ENCODE results near the gene MKLN1.
"Not testable (repeated sequence)": the region's sequence is repeated elsewhere in the genome, so short reads cannot be mapped to it uniquely, and the experiment has no call there.

MKLN1 gene

DNA sequence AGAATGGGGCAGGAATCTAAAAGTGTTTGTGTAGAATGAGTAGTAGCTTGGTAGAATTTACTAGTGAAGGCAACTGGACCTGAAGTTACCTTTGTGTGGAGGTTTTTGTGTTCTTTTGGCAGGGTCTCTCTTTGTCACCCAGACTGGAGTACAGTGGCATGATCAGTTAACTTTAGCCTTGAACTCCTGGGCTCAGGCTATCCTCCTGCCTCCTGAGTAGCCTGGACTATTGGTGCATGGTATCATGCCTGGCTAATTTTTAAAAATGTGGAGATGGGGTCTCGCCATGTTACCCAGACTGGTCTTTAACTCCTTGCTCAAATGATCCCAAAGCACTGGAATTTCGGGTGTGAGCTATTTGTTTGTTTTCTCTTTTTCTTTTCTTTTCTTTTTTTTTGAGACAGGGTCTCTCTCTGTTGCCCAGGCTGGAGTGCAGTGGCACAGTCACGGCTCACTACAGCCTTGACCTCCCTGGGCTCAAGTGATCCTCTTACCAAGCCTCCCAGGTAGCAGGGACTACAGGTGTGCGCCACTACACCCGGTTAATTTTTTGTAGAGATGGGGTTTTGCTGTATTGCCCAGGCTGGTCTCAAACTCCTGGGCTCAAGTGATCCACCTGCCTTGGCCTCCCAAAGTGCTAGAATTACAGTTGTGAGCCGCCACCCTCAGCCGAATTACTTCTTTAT lies 76.7 kb downstream of the MKLN1 start:
- DNase-seq = no peak

GRCh38 chr7:131409129-131409766 lies 81.6 kb downstream of the MKLN1 start:
- no peak for DNase-seq

GRCh38 chr7:131412031-131412430 lies 84.4 kb downstream of the MKLN1 start:
- no peak for DNase-seq

DNA sequence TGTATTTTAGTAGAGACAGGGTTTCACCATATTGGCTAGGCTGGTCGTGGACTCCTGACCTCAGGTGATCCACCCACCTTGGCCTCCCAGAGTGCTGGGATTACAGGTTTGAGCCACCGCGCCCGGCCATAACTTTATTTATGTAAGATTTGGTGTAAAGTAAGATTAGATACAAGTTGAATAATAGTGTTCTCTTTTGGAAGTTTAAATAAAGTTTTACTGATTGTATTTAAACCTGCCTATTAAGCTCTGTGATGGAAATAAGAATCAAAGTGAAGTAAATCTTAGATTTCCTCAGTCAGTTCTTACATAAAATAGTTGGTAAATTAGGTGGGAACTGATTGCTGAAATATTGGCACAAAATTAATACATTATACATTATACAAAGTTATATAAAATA lies 86.0 kb downstream of the MKLN1 start:
- DNase-seq = no peak

GRCh38 chr7:131424219-131424822 lies 96.6 kb downstream of the MKLN1 start:
- no peak for DNase-seq

GRCh38 chr7:131425992-131426391 lies 98.3 kb downstream of the MKLN1 start:
- DNase-seq = no peak

DNA sequence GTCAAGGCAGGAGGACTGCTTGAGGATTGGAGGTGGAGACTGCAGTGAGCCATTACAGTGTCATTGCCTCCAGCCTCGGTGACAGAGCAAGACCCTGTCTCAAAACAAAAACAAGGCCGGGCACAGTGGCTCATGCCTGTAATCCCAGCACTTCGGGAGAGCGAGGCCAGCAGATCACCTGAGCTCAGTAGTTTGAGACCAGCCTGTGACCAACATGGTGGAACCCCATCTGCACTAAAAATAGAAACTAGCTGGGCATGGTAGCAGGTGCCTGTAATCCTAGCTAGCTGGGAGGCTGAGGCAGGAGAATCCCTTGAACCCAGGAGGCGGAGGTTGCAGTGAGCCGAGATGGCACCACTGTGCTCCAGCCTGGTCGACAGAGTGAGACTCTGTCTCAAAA lies 103.2 kb downstream of the MKLN1 start:
- not testable (repeated sequence) for DNase-seq

- DNase-seq = no peak
Measured at GRCh38 chr7:131431289-131431688, 103.6 kb downstream of the MKLN1 start.

DNA sequence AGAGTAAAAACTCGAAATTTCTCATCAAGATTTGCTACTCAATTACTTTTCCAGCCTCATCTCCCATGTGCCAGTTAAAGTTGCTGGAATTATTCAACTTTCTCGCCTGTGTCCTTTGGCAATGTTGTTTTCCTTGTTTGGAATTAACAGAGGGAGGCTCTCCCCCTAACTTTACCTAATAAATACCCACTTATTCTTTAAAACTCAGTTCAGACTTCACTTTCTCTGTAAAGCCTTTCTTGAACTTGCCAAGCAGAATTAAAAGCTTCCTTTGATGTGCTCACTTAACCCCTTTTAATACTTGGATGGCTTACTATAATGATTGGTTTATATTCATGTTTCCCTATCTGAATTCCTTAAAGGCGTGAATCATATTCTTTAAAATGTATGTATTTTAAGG lies 104.1 kb downstream of the MKLN1 start:
- no peak for DNase-seq

DNA sequence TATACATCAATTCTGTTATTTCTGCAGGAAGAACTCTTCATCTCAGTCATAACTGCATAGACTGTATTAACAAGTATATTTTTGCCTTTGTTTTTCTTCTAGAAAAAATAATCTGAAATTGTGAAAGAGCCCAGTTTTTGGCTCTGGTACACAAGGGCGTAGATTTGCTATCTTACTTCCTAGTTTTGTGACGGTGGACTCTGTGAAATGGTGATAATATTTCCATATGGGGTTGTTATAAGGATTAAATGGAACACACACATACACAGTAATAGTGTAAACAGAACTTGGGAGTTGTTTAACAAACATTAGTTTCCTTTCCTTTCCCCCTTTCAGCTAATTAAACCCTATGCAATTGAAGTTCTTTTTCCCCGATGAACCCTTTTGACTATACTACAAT lies 108.7 kb downstream of the MKLN1 start:
- no peak for DNase-seq

DNA sequence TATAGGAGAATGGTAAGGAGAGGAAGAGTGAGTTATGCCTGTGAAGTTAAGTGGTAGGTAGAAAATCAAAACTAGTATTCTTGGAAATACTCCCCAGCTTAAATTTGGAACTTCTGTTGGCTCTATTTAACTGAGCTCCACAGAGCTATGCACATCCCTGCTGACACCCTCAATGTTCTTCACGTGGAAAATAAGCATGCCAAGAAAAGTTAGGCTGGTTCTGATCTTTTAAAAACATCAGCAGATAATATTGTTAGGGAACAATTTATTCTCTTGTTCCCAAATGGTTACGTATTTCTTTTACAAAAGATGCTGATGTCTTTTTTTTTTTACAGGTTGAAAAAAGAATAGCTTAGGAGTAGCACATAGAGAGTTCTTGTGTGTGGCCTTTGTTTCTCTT lies 111.3 kb downstream of the MKLN1 start:
- no peak for DNase-seq

DNA sequence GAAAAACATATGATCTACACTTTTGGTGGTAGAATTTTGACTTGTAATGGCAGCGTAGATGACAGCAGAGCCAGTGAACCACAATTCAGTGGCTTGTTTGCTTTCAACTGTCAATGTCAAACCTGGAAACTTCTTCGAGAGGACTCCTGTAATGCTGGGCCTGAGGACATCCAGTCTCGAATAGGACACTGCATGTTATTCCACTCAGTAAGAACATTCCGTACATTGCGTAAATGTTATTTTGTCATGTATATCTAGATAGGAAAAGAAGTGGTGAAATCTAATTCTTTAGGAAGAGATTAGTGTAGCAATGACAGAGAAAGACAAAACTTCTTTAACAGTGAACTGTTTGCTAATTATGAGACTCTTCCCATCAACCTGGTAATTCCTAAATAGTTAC lies 115.8 kb downstream of the MKLN1 start:
- DNase-seq = no peak

DNA sequence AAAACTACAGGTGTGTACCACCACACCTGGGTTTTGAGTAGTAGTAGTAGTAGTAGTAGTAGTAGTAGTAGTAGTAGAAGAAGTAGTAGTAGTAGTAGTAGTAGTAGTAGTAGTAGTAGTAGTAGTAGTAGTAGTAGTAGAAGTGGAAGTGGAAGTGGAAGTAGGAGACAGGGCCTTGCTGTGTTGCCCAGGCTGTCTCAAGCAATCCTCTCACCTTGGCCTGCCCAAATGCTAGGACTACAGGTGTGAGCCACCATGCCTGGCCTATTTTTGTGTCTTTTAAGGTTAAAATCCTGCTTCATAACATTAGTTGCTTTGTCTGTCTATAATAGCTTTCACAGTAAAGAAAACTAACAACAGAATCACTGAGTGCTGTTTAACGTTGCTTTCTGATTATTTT lies 117.0 kb downstream of the MKLN1 start:
- DNase-seq = no peak

GRCh38 chr7:131449373-131449902 lies 121.8 kb downstream of the MKLN1 start:
- DNase-seq = no peak

GRCh38 chr7:131454498-131454897 lies 126.8 kb downstream of the MKLN1 start:
- no peak for DNase-seq

DNA sequence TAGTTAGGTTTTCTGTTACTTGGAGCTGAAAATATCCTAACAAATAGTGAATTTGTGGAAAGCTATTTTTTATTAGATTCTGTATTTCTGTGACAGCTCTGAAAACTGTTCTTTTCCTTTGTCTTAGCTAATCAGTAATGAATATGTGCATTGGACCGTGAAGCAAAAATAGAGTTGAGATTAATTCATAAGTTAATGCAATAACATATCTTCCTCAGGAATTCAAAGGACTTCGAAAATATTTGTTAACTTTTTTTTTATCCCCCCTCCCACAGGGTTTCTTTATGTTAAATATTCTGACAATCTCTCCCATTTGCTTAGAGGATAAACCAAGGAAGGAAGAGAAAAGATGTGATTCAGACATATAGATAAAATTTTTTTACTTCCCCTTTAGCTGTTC lies 127.3 kb downstream of the MKLN1 start:
- no peak for DNase-seq

DNA sequence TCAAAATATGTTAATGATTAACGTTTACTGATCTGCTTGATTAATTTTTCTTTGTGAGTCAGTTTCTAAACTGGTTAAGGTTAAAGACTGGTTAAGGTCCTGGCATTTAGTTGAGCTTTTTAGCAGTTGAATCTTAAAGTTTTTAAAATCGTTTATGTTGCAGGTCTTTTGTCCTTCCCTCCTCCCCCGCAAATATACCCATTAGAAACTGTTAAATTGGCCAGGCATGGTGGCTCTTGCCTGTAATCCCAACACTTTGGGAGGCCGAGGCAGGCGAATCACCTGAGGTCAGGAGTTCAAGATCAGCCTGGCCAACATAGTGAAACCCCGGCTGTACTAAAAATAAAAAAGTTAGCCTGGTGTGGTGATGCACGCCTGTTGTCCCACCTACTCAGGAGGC lies 127.9 kb downstream of the MKLN1 start:
- no peak for DNase-seq

DNA sequence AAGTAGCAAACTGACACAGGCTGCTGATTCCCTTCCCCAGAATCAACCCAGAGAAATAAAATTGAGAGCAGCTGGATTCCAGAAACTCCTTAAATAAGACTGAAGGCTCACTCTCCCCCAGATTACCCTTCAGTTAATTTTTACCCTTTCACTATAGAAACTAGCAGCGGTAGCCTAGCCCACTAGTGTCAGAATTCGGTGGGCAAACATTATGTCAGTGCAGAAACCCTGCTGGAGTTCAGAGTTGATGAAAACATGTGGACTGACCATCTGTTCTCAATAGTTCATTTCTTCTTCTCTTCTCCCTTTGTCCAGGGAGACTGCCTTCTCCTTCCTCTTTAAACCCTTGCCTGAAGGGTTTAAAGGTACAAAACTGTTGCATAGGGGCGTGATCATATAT lies 128.7 kb downstream of the MKLN1 start:
- DNase-seq = no peak

DNA sequence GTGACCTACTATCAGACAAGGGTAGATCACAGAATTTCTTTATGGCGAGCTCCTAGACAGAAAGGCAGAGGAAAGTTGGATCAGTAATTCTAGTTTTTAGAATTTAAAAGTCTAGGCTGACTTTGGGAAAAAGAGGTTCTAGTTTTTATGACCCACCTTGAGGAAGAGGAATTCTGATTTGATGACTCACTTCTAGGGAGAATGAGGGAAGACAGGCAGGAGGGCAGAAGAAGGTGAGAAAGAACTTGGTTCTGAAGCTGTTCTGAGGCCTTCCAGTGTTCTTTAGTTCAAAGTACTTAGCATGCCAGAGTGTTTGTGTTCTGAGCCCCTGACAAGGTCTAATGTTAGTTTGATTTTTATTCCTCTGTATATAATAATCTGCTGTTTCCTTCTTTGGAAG lies 131.6 kb downstream of the MKLN1 start:
- DNase-seq = no peak

GRCh38 chr7:131462059-131462458 lies 134.4 kb downstream of the MKLN1 start:
- no peak for DNase-seq

DNA sequence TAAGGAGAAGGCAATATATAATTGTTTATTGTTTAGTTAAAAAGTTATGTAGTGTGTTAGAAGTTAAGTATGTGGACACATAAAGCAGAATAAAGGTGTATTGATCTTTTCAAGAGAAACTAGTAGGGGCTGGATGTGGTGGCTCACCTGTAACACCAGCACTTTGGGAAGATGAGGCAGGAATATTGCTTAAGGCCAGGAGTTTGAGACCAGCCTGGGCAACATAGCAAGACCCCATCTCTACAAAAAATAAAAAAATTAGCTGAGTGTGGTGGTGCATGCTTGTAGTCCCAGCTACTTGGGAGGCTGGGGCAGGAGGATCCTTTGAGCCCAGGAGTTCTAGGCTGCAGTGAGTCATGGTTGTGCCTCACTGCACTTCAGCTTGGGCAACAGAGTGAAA lies 135.0 kb downstream of the MKLN1 start:
- DNase-seq = not testable (repeated sequence)

DNA sequence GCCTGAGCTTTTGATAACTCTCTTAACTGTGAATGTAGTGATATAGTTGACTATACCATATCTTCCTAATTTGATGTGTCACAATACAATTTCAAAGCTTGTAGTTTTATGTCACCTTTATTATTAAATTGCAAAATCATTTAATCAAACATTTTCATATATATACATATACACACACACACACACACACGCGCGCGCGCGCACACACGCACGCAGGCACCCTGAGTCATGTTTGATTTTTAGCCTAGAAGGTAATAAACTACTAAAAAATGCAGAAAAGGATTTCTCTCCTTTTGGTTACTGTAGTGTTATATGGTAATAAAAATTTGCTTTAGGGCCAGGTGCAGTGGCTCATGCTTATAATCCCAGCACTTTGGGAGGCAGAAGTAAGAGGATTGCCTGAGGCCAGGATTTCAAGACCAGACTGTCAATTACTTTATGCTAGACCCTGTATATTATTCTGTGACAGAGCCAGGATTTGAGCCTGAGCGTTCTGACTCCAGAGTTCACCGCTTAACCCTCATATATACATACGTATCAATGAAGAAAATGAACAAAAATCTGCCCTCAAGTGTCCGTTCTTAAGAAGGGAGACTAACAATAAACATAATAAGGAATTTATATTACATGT lies 139.2 kb downstream of the MKLN1 start:
- DNase-seq = no peak

GRCh38 chr7:131467788-131468187 lies 140.1 kb downstream of the MKLN1 start:
- no peak for DNase-seq

Measured in cerebellar nuclear complex (tissue), 1 donor.